ENCODE measurements around the gene C2orf69. TPM values are rescaled to one million over a fixed set of nuclear protein-coding genes. Genes with fewer than 3 reads are reported as not detected.

C2orf69 gene
- total and polyA plus RNA-seq, 2 donors from 2014 or later, result 4.9 to 11.5 TPM

GRCh38 chr2:199868431-199869226 is 42.5 kb upstream of the C2orf69 start:
- H3K27ac ChIP-seq (ENCODE audit: low read depth in 2 of 2, low read length in 2 of 2), result no peak overlapping the region
- no peak for FAIRE-seq

DNA sequence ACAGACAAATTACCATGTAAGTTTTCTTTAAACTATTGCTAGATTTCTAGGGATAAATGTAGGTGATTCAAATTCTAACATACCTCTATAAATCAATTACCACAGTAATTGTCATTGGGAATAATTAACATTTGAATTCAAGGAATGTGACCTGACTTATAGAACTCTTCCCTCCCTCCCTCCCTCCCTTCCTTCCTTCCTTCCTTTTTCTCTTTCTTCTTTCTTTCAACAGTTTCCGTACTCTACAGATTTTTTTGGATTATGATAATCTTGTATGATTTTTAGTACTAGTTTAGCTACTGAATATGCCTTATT is 41.9 kb upstream of the C2orf69 start:
- H3K36me3 ChIP-seq (ENCODE audit: control insufficient read depth in 2 of 3, insufficient read depth in 3 of 3, low read length in 3 of 3), result no peaks in the 10 kb centered on the region
- H3K9ac ChIP-seq (ENCODE audit: low read length in 3 of 3), result no peak overlapping the region
- no peak overlapping the region for H3K4me3 ChIP-seq (ENCODE audit: low read length in 3 of 3)
- no peak overlapping the region for H3K27ac ChIP-seq (ENCODE audit: low read depth in 2 of 2, low read length in 2 of 2)
- no peak for TF ChIP-seq CTCF (IDR thresholded peaks at IDR 0.05; ENCODE audit: borderline replicate concordance, extremely low read depth, insufficient read depth)
- FAIRE-seq, result no peak
- H3K4me1 ChIP-seq (ENCODE audit: control insufficient read depth in 2 of 3, insufficient read depth in 2 of 3, low read depth in 1 of 3, low read length in 3 of 3), result no peaks in the 10 kb centered on the region
- intact Hi-C loops (cut with DNase I), result no loop called here
- DNase-seq, result no peak
- H3K9me3 ChIP-seq (ENCODE audit: control insufficient read depth in 2 of 3, insufficient read depth in 1 of 3, low read length in 3 of 3), result peaks cover 0 to 4% (median 2%) of the 10 kb centered on the region in 3 donors
- H3K27me3 ChIP-seq (ENCODE audit: control insufficient read depth, insufficient read depth, low read length), result no peaks in the 10 kb centered on the region

More at GRCh38 chr2:199868431-199869226, 42.5 kb upstream of the C2orf69 start:
- Histone ChIP-seq H3K9ac (ENCODE audit: low read length in 3 of 3) (no peak overlapping the region), H3K36me3 (ENCODE audit: control insufficient read depth in 2 of 3, insufficient read depth in 3 of 3, low read length in 3 of 3) (no peaks in the 10 kb centered on the region), H3K9me3 (ENCODE audit: control insufficient read depth in 2 of 3, insufficient read depth in 1 of 3, low read length in 3 of 3) (no peaks in the 10 kb centered on the region), H3K4me1 (ENCODE audit: control insufficient read depth in 2 of 3, insufficient read depth in 2 of 3, low read depth in 1 of 3, low read length in 3 of 3) (no peaks in the 10 kb centered on the region), H3K4me3 (ENCODE audit: low read length in 3 of 3) (no peak overlapping the region), H3K27me3 (ENCODE audit: control insufficient read depth, insufficient read depth, low read length) (no peaks in the 10 kb centered on the region)
- DNase-seq, result no peak
- TF ChIP-seq CTCF (IDR thresholded peaks at IDR 0.05; ENCODE audit: borderline replicate concordance, extremely low read depth, insufficient read depth), result no peak
- intact Hi-C loops (cut with DNase I), result no loop called here

- H3K4me3 ChIP-seq (ENCODE audit: low read length in 3 of 3), result no peak overlapping the region
- H3K27ac ChIP-seq (ENCODE audit: low read depth in 2 of 2, low read length in 2 of 2), result no peak overlapping the region
- no peak overlapping the region for H3K9ac ChIP-seq (ENCODE audit: low read length in 3 of 3)
- H3K27me3 ChIP-seq (ENCODE audit: control insufficient read depth, insufficient read depth, low read length), result no peaks in the 10 kb centered on the region
- DNase-seq, result no peak
- H3K36me3 ChIP-seq (ENCODE audit: control insufficient read depth in 2 of 3, insufficient read depth in 3 of 3, low read length in 3 of 3), result no peaks in the 10 kb centered on the region
- H3K4me1 ChIP-seq (ENCODE audit: control insufficient read depth in 2 of 3, insufficient read depth in 2 of 3, low read depth in 1 of 3, low read length in 3 of 3), result no peaks in the 10 kb centered on the region
- no peak for TF ChIP-seq CTCF (IDR thresholded peaks at IDR 0.05; ENCODE audit: borderline replicate concordance, extremely low read depth, insufficient read depth)
- intact Hi-C loops (cut with DNase I), result no loop called here
- FAIRE-seq, result no peak
- H3K9me3 ChIP-seq (ENCODE audit: control insufficient read depth in 2 of 3, insufficient read depth in 1 of 3, low read length in 3 of 3), result peaks cover 0 to 7% (median 2%) of the 10 kb centered on the region in 3 donors
Observed at GRCh38 chr2:199869653-199870052, 41.4 kb upstream of the C2orf69 start.
